MM.1S (cell line): Measurements from ENCODE around the gene LINGO1.

Source experiments
- DNase-seq: peaks from one replicate; pipeline ENCODE4 v3.0.0-alpha.2; 2015
- H2AFZ ChIP-seq: fragments of 300-600 bp; sonication (generic); 2 replicates; pipeline ENCODE4 v1.6.0; 2016; ENCODE audit warnings: antibody characterized with exemption, low read length
- H3F3A ChIP-seq: fragments of 300-600 bp; sonication (generic); 2 replicates; pipeline ENCODE4 v1.6.1; 2016; ENCODE audit warnings: mild to moderate bottlenecking, antibody characterized with exemption, low read length, moderate library complexity, mixed read lengths; ENCODE audit not compliant: insufficient read depth
- H3K27ac ChIP-seq: fragments of 300-600 bp; sonication (generic); 2 replicates; pipeline ENCODE4 v1.5.1; 2016; ENCODE audit warnings: mild to moderate bottlenecking, low read length
- H3K27me3 ChIP-seq: fragments of 300-600 bp; sonication (generic); replicated peaks from 2 replicates; pipeline ENCODE4 v1.6.0; 2016; ENCODE audit warnings: low read length; ENCODE audit not compliant: insufficient read depth
- H3K36me3 ChIP-seq: fragments of 300-600 bp; sonication (generic); replicated peaks from 2 replicates; pipeline ENCODE4 v1.6.1; 2016; ENCODE audit warnings: mild to moderate bottlenecking, low read length, mixed read lengths; ENCODE audit not compliant: insufficient read depth
- H3K4me1 ChIP-seq: fragments of 300-600 bp; sonication (generic); 2 replicates; pipeline ENCODE4 v1.6.1; 2016; ENCODE audit warnings: low read length, mixed read lengths
- H3K4me2 ChIP-seq: fragments of 300-600 bp; sonication (generic); 2 replicates; pipeline ENCODE4 v1.6.0; 2016; ENCODE audit warnings: low read depth, low read length
- H3K4me3 ChIP-seq: fragments of 300-600 bp; sonication (generic); 2 replicates; pipeline ENCODE4 v1.5.1; 2016; ENCODE audit warnings: low read length, mixed read lengths
- H3K79me2 ChIP-seq: fragments of 300-600 bp; sonication (generic); 2 replicates; pipeline ENCODE4 v1.6.1; 2016; ENCODE audit warnings: mixed run types, low read length, mixed read lengths
- H3K9ac ChIP-seq: fragments of 300-600 bp; sonication (generic); 2 replicates; pipeline ENCODE4 v1.6.1; 2016; ENCODE audit warnings: low read length, mixed read lengths
- H3K9me2 ChIP-seq: fragments of 300-600 bp; sonication (generic); replicated peaks from 2 replicates; pipeline ENCODE4 v1.6.1; 2016; ENCODE audit warnings: mild to moderate bottlenecking, low read length, mixed read lengths; ENCODE audit not compliant: insufficient read depth
- H3K9me3 ChIP-seq: fragments of 300-600 bp; sonication (generic); replicated peaks from 2 replicates; pipeline ENCODE4 v1.6.1; 2016; ENCODE audit warnings: mild to moderate bottlenecking, low read length, mixed read lengths; ENCODE audit not compliant: insufficient read depth
- H4K20me1 ChIP-seq: fragments of 300-600 bp; sonication (generic); 2 replicates; pipeline ENCODE4 v1.6.1; 2016; ENCODE audit warnings: mild to moderate bottlenecking, low read length, moderate library complexity, mixed read lengths; ENCODE audit not compliant: insufficient read depth
- EZH2 ChIP-seq: fragments of 300-600 bp; sonication (generic); optimal IDR thresholded peaks from 2 replicates; pipeline ENCODE3; 2017; ENCODE audit warnings: low read depth, mild to moderate bottlenecking, antibody characterized with exemption, low read length, mixed read lengths
- EZH2phosphoT487 ChIP-seq: fragments of 300-600 bp; sonication (generic); IDR thresholded peaks from 2 replicates; pipeline ENCODE4 v1.6.1; 2018; ENCODE audit warnings: antibody characterized with exemption, low read length
- TF ChIP-seq, protein P1 (sequence below): fragments of 300-600 bp; sonication (generic); IDR thresholded peaks from 2 replicates; pipeline ENCODE4 v1.5.1; 2016; ENCODE audit warnings: antibody characterized with exemption, low read length, mixed read lengths

Gene LINGO1

GRCh38 chr15:77654975-77655374 lies 22.3 kb upstream of the LINGO1 start:
- Histone ChIP-seq H3K27me3 (peaks cover 72% of the 10 kb centered on the region), H3K79me2 (no peaks in the 10 kb centered on the region), H2AFZ (no peak overlapping the region), H3K9me3 (no peaks in the 10 kb centered on the region), H3K9me2 (no peaks in the 10 kb centered on the region), H3K27ac (no peak overlapping the region), H4K20me1 (no peaks in the 10 kb centered on the region), H3K36me3 (no peaks in the 10 kb centered on the region), H3F3A (no peaks in the 10 kb centered on the region), H3K9ac (no peak overlapping the region), H3K4me1 (peaks cover 13% of the 10 kb centered on the region; the same call in 1 of the 2 replicates), H3K4me2 (no peak overlapping the region), H3K4me3 (no peak overlapping the region)
- no peak for TF ChIP-seq EZH2
- TF ChIP-seq, protein P1, sequence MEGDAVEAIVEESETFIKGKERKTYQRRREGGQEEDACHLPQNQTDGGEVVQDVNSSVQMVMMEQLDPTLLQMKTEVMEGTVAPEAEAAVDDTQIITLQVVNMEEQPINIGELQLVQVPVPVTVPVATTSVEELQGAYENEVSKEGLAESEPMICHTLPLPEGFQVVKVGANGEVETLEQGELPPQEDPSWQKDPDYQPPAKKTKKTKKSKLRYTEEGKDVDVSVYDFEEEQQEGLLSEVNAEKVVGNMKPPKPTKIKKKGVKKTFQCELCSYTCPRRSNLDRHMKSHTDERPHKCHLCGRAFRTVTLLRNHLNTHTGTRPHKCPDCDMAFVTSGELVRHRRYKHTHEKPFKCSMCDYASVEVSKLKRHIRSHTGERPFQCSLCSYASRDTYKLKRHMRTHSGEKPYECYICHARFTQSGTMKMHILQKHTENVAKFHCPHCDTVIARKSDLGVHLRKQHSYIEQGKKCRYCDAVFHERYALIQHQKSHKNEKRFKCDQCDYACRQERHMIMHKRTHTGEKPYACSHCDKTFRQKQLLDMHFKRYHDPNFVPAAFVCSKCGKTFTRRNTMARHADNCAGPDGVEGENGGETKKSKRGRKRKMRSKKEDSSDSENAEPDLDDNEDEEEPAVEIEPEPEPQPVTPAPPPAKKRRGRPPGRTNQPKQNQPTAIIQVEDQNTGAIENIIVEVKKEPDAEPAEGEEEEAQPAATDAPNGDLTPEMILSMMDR, result peak; percentile 40
- no peak for DNase-seq

DNA sequence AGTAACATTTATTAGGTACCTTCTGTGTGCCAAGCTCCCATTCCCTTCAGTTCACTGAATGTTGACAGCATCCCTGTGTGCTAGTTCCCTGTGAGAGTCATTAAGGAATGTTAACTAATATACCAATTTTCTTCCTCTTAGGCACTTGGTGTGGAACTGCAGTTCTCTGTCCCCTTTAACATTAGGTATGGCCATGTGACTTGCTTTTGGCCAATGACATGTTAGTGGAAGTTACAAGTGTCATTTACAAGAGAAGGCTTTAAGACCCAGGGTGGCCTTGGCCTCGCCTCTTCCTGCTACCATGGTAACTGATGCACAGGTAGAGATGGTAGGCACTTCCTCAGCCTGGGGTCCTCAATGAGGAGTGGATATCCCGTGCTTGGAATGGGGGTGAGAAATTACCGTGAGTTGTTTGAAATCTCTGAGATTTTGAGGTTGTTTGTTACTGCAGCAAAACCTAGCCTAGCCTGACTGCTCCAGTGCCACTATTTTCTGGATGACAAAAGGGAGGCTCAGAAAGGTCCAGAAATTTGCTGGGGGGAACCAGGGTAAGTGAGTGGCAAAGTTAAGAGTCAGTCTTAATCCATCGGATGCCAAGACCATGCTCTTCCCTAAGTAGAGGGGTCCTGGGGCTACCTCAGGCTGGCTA lies 21.2 kb upstream of the LINGO1 start:
- Histone ChIP-seq H3K36me3 (no peaks in the 10 kb centered on the region), H3K9me2 (no peaks in the 10 kb centered on the region), H3K27me3 (peaks cover 64% of the 10 kb centered on the region), H2AFZ (no peak overlapping the region), H3K4me3 (no peak overlapping the region), H4K20me1 (no peaks in the 10 kb centered on the region), H3K79me2 (no peaks in the 10 kb centered on the region), H3K9me3 (no peaks in the 10 kb centered on the region), H3K9ac (no peak overlapping the region), H3K27ac (no peak overlapping the region), H3F3A (no peaks in the 10 kb centered on the region), H3K4me1 (peaks cover 13% of the 10 kb centered on the region; the same call in 1 of the 2 replicates), H3K4me2 (no peak overlapping the region)
- no peak for DNase-seq
- TF ChIP-seq EZH2 (no peak), EZH2phosphoT487 (no peak)
- TF ChIP-seq, protein P1, result no peak

GRCh38 chr15:77650265-77650664 lies 17.6 kb upstream of the LINGO1 start:
- DNase-seq, result no peak
- H3K9me2 ChIP-seq, result no peaks in the 10 kb centered on the region
- peaks cover 13% of the 10 kb centered on the region; the same call in 1 of the 2 replicates for H3K4me1 ChIP-seq
- peaks cover 27% of the 10 kb centered on the region for H3K27me3 ChIP-seq
- TF ChIP-seq EZH2phosphoT487, result no peak
- TF ChIP-seq, protein P1, result peak; percentile 30
- no peak for TF ChIP-seq EZH2
- no peaks in the 10 kb centered on the region for H3K79me2 ChIP-seq
- no peaks in the 10 kb centered on the region for H4K20me1 ChIP-seq
- H3K4me3 ChIP-seq, result no peak overlapping the region
- H3K4me2 ChIP-seq, result no peak overlapping the region
- H2AFZ ChIP-seq, result no peak overlapping the region
- no peaks in the 10 kb centered on the region for H3K9me3 ChIP-seq
- no peaks in the 10 kb centered on the region for H3F3A ChIP-seq
- no peak overlapping the region for H3K27ac ChIP-seq
- no peak overlapping the region for H3K9ac ChIP-seq
- no peaks in the 10 kb centered on the region for H3K36me3 ChIP-seq
